ENCODE measurements around the gene MICB.
A peak's percentile ranks its signal among the peaks of the same experiment; 100 is the strongest.

The MICB gene

GRCh38 chr6:31541059-31541657 is 43.2 kb downstream of the MICB start:
- TF ChIP-seq, protein P1, sequence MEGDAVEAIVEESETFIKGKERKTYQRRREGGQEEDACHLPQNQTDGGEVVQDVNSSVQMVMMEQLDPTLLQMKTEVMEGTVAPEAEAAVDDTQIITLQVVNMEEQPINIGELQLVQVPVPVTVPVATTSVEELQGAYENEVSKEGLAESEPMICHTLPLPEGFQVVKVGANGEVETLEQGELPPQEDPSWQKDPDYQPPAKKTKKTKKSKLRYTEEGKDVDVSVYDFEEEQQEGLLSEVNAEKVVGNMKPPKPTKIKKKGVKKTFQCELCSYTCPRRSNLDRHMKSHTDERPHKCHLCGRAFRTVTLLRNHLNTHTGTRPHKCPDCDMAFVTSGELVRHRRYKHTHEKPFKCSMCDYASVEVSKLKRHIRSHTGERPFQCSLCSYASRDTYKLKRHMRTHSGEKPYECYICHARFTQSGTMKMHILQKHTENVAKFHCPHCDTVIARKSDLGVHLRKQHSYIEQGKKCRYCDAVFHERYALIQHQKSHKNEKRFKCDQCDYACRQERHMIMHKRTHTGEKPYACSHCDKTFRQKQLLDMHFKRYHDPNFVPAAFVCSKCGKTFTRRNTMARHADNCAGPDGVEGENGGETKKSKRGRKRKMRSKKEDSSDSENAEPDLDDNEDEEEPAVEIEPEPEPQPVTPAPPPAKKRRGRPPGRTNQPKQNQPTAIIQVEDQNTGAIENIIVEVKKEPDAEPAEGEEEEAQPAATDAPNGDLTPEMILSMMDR (IDR thresholded peaks at IDR 0.05; ENCODE audit: insufficient read depth, low read depth, low read length, missing control alignments): no peak
- H3K4me3 ChIP-seq (ENCODE audit: low read length): peak overlapping the region; percentile 91
- peak; percentile 70 for DNase-seq (ENCODE audit: low read depth)

- TF ChIP-seq, protein P1 (IDR thresholded peaks at IDR 0.05; ENCODE audit: insufficient read depth, low read depth, low read length, missing control alignments): no peak
- H3K4me3 ChIP-seq (ENCODE audit: low read length): peak within 1 kb of the TSS; percentile 91
- DNase-seq (ENCODE audit: low read depth): peak; percentile 98
Observed at GRCh38 chr6:31541658-31542521, 43.9 kb downstream of the MICB start, which contains the start of gene DDX39B. TSS of gene DDX39B (minus strand) at chr6:31542003. CDS start at chr6:31540532, 1,471 bp downstream.

DNA sequence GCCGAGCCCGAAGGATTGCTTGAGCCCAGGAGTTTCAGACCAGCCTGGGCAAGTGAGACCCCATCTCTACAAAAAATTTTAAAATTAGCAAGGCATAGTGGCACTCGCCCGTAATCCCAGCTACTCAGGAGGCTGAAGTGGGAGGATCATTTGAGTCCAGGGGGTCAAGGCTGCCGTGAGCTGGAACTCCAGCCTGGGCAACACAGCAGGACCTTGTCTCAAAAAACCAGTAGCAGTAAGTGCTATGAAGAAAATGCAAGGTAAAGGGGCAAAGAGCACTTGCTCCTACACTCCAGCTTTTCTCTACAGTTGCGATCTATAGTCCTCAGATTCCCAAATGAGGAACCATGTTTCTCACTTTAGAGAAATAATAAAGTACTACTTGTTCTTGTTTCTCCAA is 45.7 kb downstream of the MICB start:
- TF ChIP-seq, protein P1 (IDR thresholded peaks at IDR 0.05; ENCODE audit: insufficient read depth, low read depth, low read length, missing control alignments): no peak
- no peak for DNase-seq (ENCODE audit: low read depth)

DNA sequence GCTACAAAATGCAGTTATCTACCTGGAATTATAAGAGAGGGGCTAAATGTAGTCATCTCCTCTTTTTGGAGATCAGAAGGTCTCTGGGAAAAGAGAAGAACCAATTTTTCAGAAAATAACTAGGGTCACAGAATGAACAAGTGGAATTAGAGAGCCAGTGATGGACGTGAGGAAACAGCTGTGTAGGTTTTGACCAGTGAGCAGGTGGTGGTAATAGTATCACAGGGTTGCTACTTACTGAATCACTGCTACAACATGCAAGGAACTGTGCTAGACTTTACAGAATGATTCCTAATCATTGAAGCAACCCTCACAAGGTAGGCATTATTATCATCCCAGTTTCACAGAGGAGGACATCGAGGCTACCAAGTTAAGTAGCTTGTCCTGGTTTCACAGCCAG is 46.7 kb downstream of the MICB start:
- DNase-seq (ENCODE audit: low read depth): no peak
- TF ChIP-seq, protein P1 (IDR thresholded peaks at IDR 0.05; ENCODE audit: insufficient read depth, low read depth, low read length, missing control alignments): no peak
- no peak overlapping the region for H3K4me3 ChIP-seq (ENCODE audit: low read length)

More for the DNA sequence above, 45.7 kb downstream of the MICB start:
- no peak overlapping the region for H3K4me3 ChIP-seq (ENCODE audit: low read length)

- H3K4me3 ChIP-seq (ENCODE audit: low read length): no peak overlapping the region
- TF ChIP-seq, protein P1 (IDR thresholded peaks at IDR 0.05; ENCODE audit: insufficient read depth, low read depth, low read length, missing control alignments): no peak
- DNase-seq (ENCODE audit: low read depth): no peak
Observed at GRCh38 chr6:31545291-31545690, 47.3 kb downstream of the MICB start.

GRCh38 chr6:31546339-31546957 is 48.5 kb downstream of the MICB start, which contains the start of gene ATP6V1G2:
TSS of gene ATP6V1G2 (minus strand) at chr6:31546608. CDS start at chr6:31546559, 49 bp downstream.
- peak; percentile 98 for DNase-seq (ENCODE audit: low read depth)
- TF ChIP-seq, protein P1 (IDR thresholded peaks at IDR 0.05; ENCODE audit: insufficient read depth, low read depth, low read length, missing control alignments): peak; percentile 100
- H3K4me3 ChIP-seq (ENCODE audit: low read length): peak within 1 kb of the TSS; percentile 54
